ENCODE measurements around the gene TMEM209. TPM values are rescaled to one million over a fixed set of nuclear protein-coding genes. Genes with fewer than 3 reads are reported as not detected.
"Not testable (repeated sequence)": the region's sequence is repeated elsewhere in the genome, so short reads cannot be mapped to it uniquely, and the experiment has no call there.

Gene TMEM209
- total RNA-seq, 4 donors from 2014 or later = 8.7 to 15.0 (median 12.6) TPM

- peaks cover 42% of the 10 kb centered on the region for H3K36me3 ChIP-seq
- H3K27ac ChIP-seq = no peak overlapping the region
- no peaks in the 10 kb centered on the region for H3K9me3 ChIP-seq
- no peak for DNase-seq (ENCODE audit: low spot score in 2 of 2)
- no peak overlapping the region for H3K4me3 ChIP-seq
- H3K27me3 ChIP-seq = no peaks in the 10 kb centered on the region
- 96% methylated on average over 7 of the region's 7 CpGs for WGBS
- H3K4me1 ChIP-seq = no peaks in the 10 kb centered on the region
- TF ChIP-seq EP300 (IDR thresholded peaks at IDR 0.05) (no peak), POLR2A (IDR thresholded peaks at IDR 0.05) (no peak), CTCF (IDR thresholded peaks at IDR 0.05) (no peak), POLR2AphosphoS5 (IDR thresholded peaks at IDR 0.05) (no peak)
Observed at GRCh38 chr7:130191791-130192190, 13.4 kb downstream of the TMEM209 start.

GRCh38 chr7:130189343-130189742 lies 15.9 kb downstream of the TMEM209 start:
- Histone ChIP-seq H3K4me3 (no peak overlapping the region), H3K4me1 (no peaks in the 10 kb centered on the region), H3K27me3 (no peaks in the 10 kb centered on the region), H3K36me3 (peaks cover 43% of the 10 kb centered on the region), H3K9me3 (no peaks in the 10 kb centered on the region), H3K27ac (no peak overlapping the region)
- TF ChIP-seq EP300 (IDR thresholded peaks at IDR 0.05) (no peak), POLR2AphosphoS5 (IDR thresholded peaks at IDR 0.05) (no peak), POLR2A (IDR thresholded peaks at IDR 0.05) (no peak), CTCF (IDR thresholded peaks at IDR 0.05) (no peak)
- WGBS = 89% methylated on average over 5 of the region's 5 CpGs
- DNase-seq (ENCODE audit: low spot score in 2 of 2) = no peak

- no peaks in the 10 kb centered on the region for H3K4me1 ChIP-seq
- H3K27me3 ChIP-seq = no peaks in the 10 kb centered on the region
- H3K36me3 ChIP-seq = peaks cover 41% of the 10 kb centered on the region
- DNase-seq (ENCODE audit: low spot score in 2 of 2) = no peak
- no peak overlapping the region for H3K27ac ChIP-seq
- TF ChIP-seq EP300 (IDR thresholded peaks at IDR 0.05) (no peak), POLR2AphosphoS5 (IDR thresholded peaks at IDR 0.05) (no peak), POLR2A (IDR thresholded peaks at IDR 0.05) (no peak), CTCF (IDR thresholded peaks at IDR 0.05) (no peak)
- no peaks in the 10 kb centered on the region for H3K9me3 ChIP-seq
- WGBS = 88% methylated on average over 2 of the region's 2 CpGs
- no peak overlapping the region for H3K4me3 ChIP-seq
Observed at GRCh38 chr7:130187360-130187759, 17.8 kb downstream of the TMEM209 start.

- DNase-seq (ENCODE audit: low spot score in 2 of 2); H3K9me3 ChIP-seq; H3K4me1 ChIP-seq; H3K27me3 ChIP-seq; H3K4me3 ChIP-seq; H3K27ac ChIP-seq: not testable (repeated sequence)
- 86% methylated on average over 5 of the region's 5 CpGs for WGBS
- peaks cover 46% of the 10 kb centered on the region for H3K36me3 ChIP-seq
Observed at GRCh38 chr7:130184349-130184748, 20.9 kb downstream of the TMEM209 start.

GRCh38 chr7:130182990-130183389 lies 22.2 kb downstream of the TMEM209 start:
- H3K27ac ChIP-seq = no peak overlapping the region
- no peaks in the 10 kb centered on the region for H3K4me1 ChIP-seq
- TF ChIP-seq EP300 (IDR thresholded peaks at IDR 0.05) = no peak
- no peak for TF ChIP-seq POLR2A (IDR thresholded peaks at IDR 0.05)
- TF ChIP-seq POLR2AphosphoS5 (IDR thresholded peaks at IDR 0.05) = no peak
- no peak for TF ChIP-seq CTCF (IDR thresholded peaks at IDR 0.05)
- H3K4me3 ChIP-seq = no peak overlapping the region
- peaks cover 55% of the 10 kb centered on the region for H3K36me3 ChIP-seq
- no peak for DNase-seq (ENCODE audit: low spot score in 2 of 2)
- H3K27me3 ChIP-seq = no peaks in the 10 kb centered on the region
- no peaks in the 10 kb centered on the region for H3K9me3 ChIP-seq
- 84% methylated on average over 2 of the region's 2 CpGs for WGBS

GRCh38 chr7:130181263-130181605 lies 24.0 kb downstream of the TMEM209 start:
- no peak overlapping the region for H3K4me3 ChIP-seq
- H3K9me3 ChIP-seq = no peaks in the 10 kb centered on the region
- no peak overlapping the region for H3K27ac ChIP-seq
- no peak for DNase-seq (ENCODE audit: low spot score in 2 of 2)
- H3K36me3 ChIP-seq = peaks cover 59% of the 10 kb centered on the region
- 94% methylated on average over 2 of the region's 2 CpGs for WGBS
- H3K27me3 ChIP-seq = no peaks in the 10 kb centered on the region
- no peaks in the 10 kb centered on the region for H3K4me1 ChIP-seq
- TF ChIP-seq EP300 (IDR thresholded peaks at IDR 0.05) (no peak), CTCF (IDR thresholded peaks at IDR 0.05) (no peak), POLR2AphosphoS5 (IDR thresholded peaks at IDR 0.05) (no peak), POLR2A (IDR thresholded peaks at IDR 0.05) (no peak)
